Measurements from ENCODE around the gene TMEM119. TPM values are rescaled to one million over a fixed set of nuclear protein-coding genes. Genes with fewer than 3 reads are reported as not detected.

Gene TMEM119
- total and polyA plus RNA-seq, 9 of the 15 experiments (the other 6 are each of a cell fraction or from before 2014, with no cell fraction given): 0.18 TPM; not detected in 8

- TF ChIP-seq JUND (IDR thresholded peaks at IDR 0.05; ENCODE audit: borderline replicate concordance, low read depth, low read length): peak; percentile 26; the same call in 1 of the 2 replicates
- no peak for TF ChIP-seq JUND (tag; IDR thresholded peaks at IDR 0.05; ENCODE audit: borderline replicate concordance, low read depth, low read length)
- peak; percentile 75; the same call in 1 of the 2 replicates for TF ChIP-seq XRCC5 (IDR thresholded peaks at IDR 0.05; ENCODE audit: low read depth, low read length)
- peak in 1 of 2 experiments; percentile 73; a peak in 2 of 4 replicates for TF ChIP-seq MAZ (CRISPR knock-in tag; conservative IDR thresholded peaks at IDR 0.05 in 1 of 2, IDR thresholded peaks at IDR 0.05 in 1 of 2)
- TF ChIP-seq RERE (CRISPR knock-in tag; IDR thresholded peaks at IDR 0.05; ENCODE audit: borderline replicate concordance): no peak
- no peak for TF ChIP-seq DACH1 (IDR thresholded peaks at IDR 0.05; ENCODE audit: partially characterized antibody)
- TF ChIP-seq CTCF (IDR thresholded peaks at IDR 0.05 in 2 of 3, conservative IDR thresholded peaks at IDR 0.05 in 1 of 3; ENCODE audit: insufficient read depth in 2 of 3, low read depth in 1 of 3, low read length in 3 of 3): peak; percentile 91 to 97 (median 96)
- peak; percentile 54; the same call in 1 of the 2 replicates for TF ChIP-seq CC2D1A (IDR thresholded peaks at IDR 0.05)
- TF ChIP-seq MYC (IDR thresholded peaks at IDR 0.05; ENCODE audit: low read depth, low read length): peak; percentile 56
- no peak for TF ChIP-seq MYC (CRISPR knock-in tag; IDR thresholded peaks at IDR 0.05; ENCODE audit: borderline replicate concordance, low read depth)
- peak; percentile 58; the same call in 1 of the 2 replicates for TF ChIP-seq RB1 (IDR thresholded peaks at IDR 0.05; ENCODE audit: low read depth)
- TF ChIP-seq SMC3 (conservative IDR thresholded peaks at IDR 0.05; ENCODE audit: insufficient read depth, low read depth, low read length): peak; percentile 90
- 0 out of 2 replicates have a peak, but pooled peaks have one; percentile 49 for TF ChIP-seq ZNF589 (CRISPR knock-in tag; IDR thresholded peaks at IDR 0.05; ENCODE audit: low read depth)
- peak; percentile 26; the same call in 1 of the 2 replicates for TF ChIP-seq VEZF1 (CRISPR knock-in tag; IDR thresholded peaks at IDR 0.05)
- 0 out of 2 replicates have a peak, but pooled peaks have one; percentile 67 for TF ChIP-seq ZBTB43 (CRISPR knock-in tag; IDR thresholded peaks at IDR 0.05)
Measured at GRCh38 chr12:108618079-108618952, 20.4 kb upstream of the TMEM119 start (continued).
